H9 (cell line): Measurements from ENCODE around the gene SPOP. TPM values are rescaled to one million over a fixed set of nuclear protein-coding genes. Genes with fewer than 3 reads are reported as not detected.

Source experiments
- DNase-seq: peaks from one replicate; pipeline ENCODE4 v3.0.0-alpha.2; 2017
- H2AFZ ChIP-seq: one replicate; pipeline ENCODE4 v1.6.1; 2013; ENCODE audit warnings: mild to moderate bottlenecking, low read length, control low read depth, moderate library complexity
- H2AK5ac ChIP-seq: 2 replicates; pipeline ENCODE4 v1.6.1; 2013; ENCODE audit warnings: low read length, control low read depth, mixed read lengths; ENCODE audit not compliant: insufficient read length
- H2BK120ac ChIP-seq: one replicate; pipeline ENCODE4 v1.6.1; 2013; ENCODE audit warnings: low read depth, mild to moderate bottlenecking, low read length, control low read depth, inconsistent platforms; ENCODE audit not compliant: poor library complexity, severe bottlenecking
- H2BK12ac ChIP-seq: 2 replicates; pipeline ENCODE4 v1.6.1; 2013; ENCODE audit warnings: low read length, control low read depth, mixed read lengths, low read depth; ENCODE audit not compliant: insufficient read length
- H2BK15ac ChIP-seq: 2 replicates; pipeline ENCODE4 v1.6.1; 2013; ENCODE audit warnings: low read depth, low read length, control low read depth
- H2BK20ac ChIP-seq: one replicate; pipeline ENCODE4 v1.6.1; 2013; ENCODE audit warnings: low read depth, mild to moderate bottlenecking, low read length, control low read depth, inconsistent platforms; ENCODE audit not compliant: poor library complexity, severe bottlenecking
- H2BK5ac ChIP-seq: 2 replicates; pipeline ENCODE4 v1.6.1; 2013; ENCODE audit warnings: low read length, control low read depth, mixed read lengths; ENCODE audit not compliant: insufficient read length
- H3K14ac ChIP-seq: 2 replicates; pipeline ENCODE4 v1.6.1; 2013; ENCODE audit warnings: low read length, control low read depth; ENCODE audit not compliant: insufficient read depth
- H3K18ac ChIP-seq: 2 replicates; pipeline ENCODE4 v1.6.1; 2013; ENCODE audit warnings: low read depth, mild to moderate bottlenecking, mixed read lengths, low read length, control low read depth; ENCODE audit not compliant: insufficient read length
- H3K23ac ChIP-seq: 2 replicates; pipeline ENCODE4 v1.6.1; 2013; ENCODE audit warnings: low read length, control low read depth, mixed read lengths, low read depth; ENCODE audit not compliant: insufficient read length
- H3K23me2 ChIP-seq: 2 replicates; pipeline ENCODE4 v1.6.1; 2013; ENCODE audit warnings: low read depth, mild to moderate bottlenecking, mixed read lengths, low read length, control low read depth; ENCODE audit not compliant: insufficient read length, poor library complexity, severe bottlenecking
- H3K27ac ChIP-seq: 2 replicates; pipeline ENCODE4 v1.5.1; 2013; ENCODE audit warnings: low read length, control low read depth, mixed read lengths, low read depth; ENCODE audit not compliant: insufficient read length
- H3K27me3 ChIP-seq: 2 replicates; pipeline ENCODE4 v1.6.1; 2013; ENCODE audit warnings: low read length, control low read depth, inconsistent platforms; ENCODE audit not compliant: insufficient read depth
- H3K4ac ChIP-seq: 2 replicates; pipeline ENCODE4 v1.6.1; 2013; ENCODE audit warnings: low read depth, mild to moderate bottlenecking, control low read depth, inconsistent platforms, low read length, moderate library complexity
- H3K4me1 ChIP-seq: 2 replicates; pipeline ENCODE4 v1.6.1; 2013; ENCODE audit warnings: low read length, control low read depth, inconsistent platforms; ENCODE audit not compliant: insufficient read depth
- H3K4me2 ChIP-seq: 2 replicates; pipeline ENCODE4 v1.6.1; 2013; ENCODE audit warnings: low read length, control low read depth, mixed read lengths; ENCODE audit not compliant: insufficient read length, insufficient read depth
- H3K56ac ChIP-seq: 2 replicates; pipeline ENCODE4 v1.6.1; 2013; ENCODE audit warnings: low read depth, mild to moderate bottlenecking, mixed read lengths, low read length, control low read depth; ENCODE audit not compliant: insufficient read length
- H3K79me1 ChIP-seq: 2 replicates; pipeline ENCODE4 v1.6.1; 2013; ENCODE audit warnings: low read depth, mild to moderate bottlenecking, moderate library complexity, low read length, control low read depth, inconsistent platforms; ENCODE audit not compliant: insufficient read depth, poor library complexity, severe bottlenecking
- H3K79me2 ChIP-seq: 2 replicates; pipeline ENCODE4 v1.6.1; 2013; ENCODE audit warnings: low read length, control low read depth, inconsistent platforms; ENCODE audit not compliant: insufficient read depth
- H3K9ac ChIP-seq: 2 replicates; pipeline ENCODE4 v1.6.1; 2013; ENCODE audit warnings: low read length, control low read depth, mixed read lengths; ENCODE audit not compliant: insufficient read length; ENCODE audit errors: extremely low read depth
- H3K9me3 ChIP-seq: one replicate; pipeline ENCODE4 v1.6.1; 2013; ENCODE audit warnings: low read depth, low read length, inconsistent platforms; ENCODE audit not compliant: control insufficient read depth
- H3T11ph ChIP-seq: one replicate; pipeline ENCODE4 v1.6.1; 2013; ENCODE audit warnings: mild to moderate bottlenecking, low read length, control low read depth, inconsistent platforms
- H4K20me1 ChIP-seq: one replicate; pipeline ENCODE4 v1.6.1; 2013; ENCODE audit not compliant: control insufficient read depth, insufficient read length, insufficient read depth
- H4K5ac ChIP-seq: 2 replicates; pipeline ENCODE4 v1.6.1; 2013; ENCODE audit warnings: low read depth, mild to moderate bottlenecking, mixed read lengths, low read length, control low read depth; ENCODE audit not compliant: insufficient read length
- H4K8ac ChIP-seq: replicated peaks from 2 replicates; pipeline ENCODE4 v1.6.1; 2013; ENCODE audit warnings: low read length, control low read depth, mixed read lengths, low read depth; ENCODE audit not compliant: insufficient read length
- H4K91ac ChIP-seq: 2 replicates; pipeline ENCODE4 v1.6.1; 2013; ENCODE audit warnings: low read depth, mild to moderate bottlenecking, moderate library complexity, mixed read lengths, low read length, control low read depth; ENCODE audit not compliant: insufficient read length
- H3K27ac Mint-ChIP-seq, 3 experiments: 2 replicates in 2 of 3; 3 replicates in 1 of 3; pipeline ENCODE4 v1.8.0; 2020 to 2021; ENCODE audit warnings: mixed read lengths in 3 of 3, mild to moderate bottlenecking in 1 of 3, moderate library complexity in 1 of 3
- H3K27me3 Mint-ChIP-seq: 2 replicates; pipeline ENCODE4 v1.8.0; 2021; ENCODE audit warnings: low read depth, mild to moderate bottlenecking, moderate library complexity, mixed read lengths
- H3K36me3 Mint-ChIP-seq, 3 experiments: 2 replicates in 2 of 3; 3 replicates in 1 of 3; pipeline ENCODE4 v1.8.0; 2020 to 2021; ENCODE audit warnings: low read depth in 3 of 3, mixed read lengths in 3 of 3; ENCODE audit not compliant: insufficient read depth in 1 of 3
- H3K4me1 Mint-ChIP-seq, 2 experiments: 2 replicates each; pipeline ENCODE4 v1.8.0; 2020; ENCODE audit warnings: mixed read lengths in 2 of 2
- H3K4me3 Mint-ChIP-seq, 2 experiments: 2 replicates in 1 of 2; 3 replicates in 1 of 2; pipeline ENCODE4 v1.8.0; 2020 to 2021; ENCODE audit warnings: mild to moderate bottlenecking in 2 of 2, mixed read lengths in 2 of 2, moderate library complexity in 1 of 2
- H3K9me3 Mint-ChIP-seq, 2 experiments: 2 replicates in 1 of 2; 3 replicates in 1 of 2; pipeline ENCODE4 v1.8.0; 2020; ENCODE audit warnings: mild to moderate bottlenecking in 2 of 2, mixed read lengths in 2 of 2, moderate library complexity in 1 of 2
- WGBS: extraction: QIAGEN DNeasy Blood & Tissue Kit; methylation state at CpG from one replicate; pipeline ENCODE4 v1.1.7; 2013; ENCODE audit warnings: missing lambda C conversion rate, low lambda C conversion rate, mixed read lengths; ENCODE audit not compliant: insufficient read length; ENCODE audit errors: extremely low coverage; 5-methylcytosine and 5-hydroxymethylcytosine counted together
- total RNA-seq: library from RNA; stranded (reverse); gene quantifications from 2 replicates; pipeline ENCODE4 v1.2.1, GENCODE V29; 2021
- TF ChIP-seq, protein P1 (sequence below): fragments of 200-600 bp; sonication (generic); conservative IDR thresholded peaks from 3 replicates; pipeline ENCODE4 v1.8.0; 2021; ENCODE audit warnings: antibody characterized with exemption, mild to moderate bottlenecking

SPOP gene
- total RNA-seq, 1 experiment from 2014 or later = 33.7 TPM

DNA sequence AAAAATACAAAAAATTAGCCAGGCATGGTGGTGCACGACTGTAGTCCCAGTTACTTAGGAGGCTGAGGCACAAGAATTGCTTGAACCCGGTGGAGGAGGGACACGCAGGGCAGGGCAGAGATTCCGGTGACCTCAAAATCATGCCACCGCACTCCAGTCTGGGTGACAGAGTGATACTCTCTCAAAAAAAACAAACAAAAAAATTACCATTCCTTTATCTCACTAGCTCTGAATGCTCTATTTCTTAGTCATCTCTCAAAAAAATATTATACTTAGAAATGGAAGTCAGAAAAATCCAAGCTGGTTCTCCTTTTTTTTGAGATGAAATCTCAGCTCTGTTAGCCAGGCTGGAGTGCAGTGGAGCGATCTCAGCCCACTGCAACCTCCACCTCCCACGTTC, 40.8 kb downstream of the SPOP start:
- no peaks in the 10 kb centered on the region for H3K27me3 ChIP-seq
- no peak overlapping the region for H2BK12ac ChIP-seq
- H3K23ac ChIP-seq = no peak overlapping the region
- no peak overlapping the region for H3K14ac ChIP-seq
- H4K91ac ChIP-seq = no peak overlapping the region
- H3K4ac ChIP-seq = no peak overlapping the region
- H3K36me3 Mint-ChIP-seq = peaks cover 4 to 17% (median 14%) of the 10 kb centered on the region in 3 experiments; a peak in 6 of 7 replicates
- H3T11ph ChIP-seq = no peak overlapping the region
- H2AK5ac ChIP-seq = no peak overlapping the region
- H2BK15ac ChIP-seq = no peak overlapping the region
- no peak overlapping the region for H2BK20ac ChIP-seq
- no peak overlapping the region for H3K27ac Mint-ChIP-seq
- H3K9me3 Mint-ChIP-seq = peaks cover 0 to 6% of the 10 kb centered on the region in 2 experiments; a peak in 1 of 5 replicates
- no CpG with 5 or more reads among the region's 7 CpGs for WGBS
- no peak for DNase-seq
- H2AFZ ChIP-seq = no peak overlapping the region
- H3K9me3 ChIP-seq = no peaks in the 10 kb centered on the region
- no peaks in the 10 kb centered on the region for H3K4me1 ChIP-seq
- H3K27ac ChIP-seq = no peak overlapping the region
- H3K56ac ChIP-seq = no peak overlapping the region
- H3K4me3 Mint-ChIP-seq = no peak overlapping the region
- no peak overlapping the region for H3K4me2 ChIP-seq
- no peak overlapping the region for H4K5ac ChIP-seq
- H3K9ac ChIP-seq = no peak overlapping the region
- no peak overlapping the region for H2BK120ac ChIP-seq
- no peak overlapping the region for H4K8ac ChIP-seq
- TF ChIP-seq, protein P1, sequence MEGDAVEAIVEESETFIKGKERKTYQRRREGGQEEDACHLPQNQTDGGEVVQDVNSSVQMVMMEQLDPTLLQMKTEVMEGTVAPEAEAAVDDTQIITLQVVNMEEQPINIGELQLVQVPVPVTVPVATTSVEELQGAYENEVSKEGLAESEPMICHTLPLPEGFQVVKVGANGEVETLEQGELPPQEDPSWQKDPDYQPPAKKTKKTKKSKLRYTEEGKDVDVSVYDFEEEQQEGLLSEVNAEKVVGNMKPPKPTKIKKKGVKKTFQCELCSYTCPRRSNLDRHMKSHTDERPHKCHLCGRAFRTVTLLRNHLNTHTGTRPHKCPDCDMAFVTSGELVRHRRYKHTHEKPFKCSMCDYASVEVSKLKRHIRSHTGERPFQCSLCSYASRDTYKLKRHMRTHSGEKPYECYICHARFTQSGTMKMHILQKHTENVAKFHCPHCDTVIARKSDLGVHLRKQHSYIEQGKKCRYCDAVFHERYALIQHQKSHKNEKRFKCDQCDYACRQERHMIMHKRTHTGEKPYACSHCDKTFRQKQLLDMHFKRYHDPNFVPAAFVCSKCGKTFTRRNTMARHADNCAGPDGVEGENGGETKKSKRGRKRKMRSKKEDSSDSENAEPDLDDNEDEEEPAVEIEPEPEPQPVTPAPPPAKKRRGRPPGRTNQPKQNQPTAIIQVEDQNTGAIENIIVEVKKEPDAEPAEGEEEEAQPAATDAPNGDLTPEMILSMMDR = no peak
- no peaks in the 10 kb centered on the region for H4K20me1 ChIP-seq
- peaks cover 3% of the 10 kb centered on the region for H3K79me1 ChIP-seq
- no peak overlapping the region for H2BK5ac ChIP-seq
- H3K4me1 Mint-ChIP-seq = peaks cover 27 to 35% of the 10 kb centered on the region in 2 experiments
- H3K18ac ChIP-seq = no peak overlapping the region
- H3K27me3 Mint-ChIP-seq = no peaks in the 10 kb centered on the region
- H3K23me2 ChIP-seq = no peaks in the 10 kb centered on the region
- H3K79me2 ChIP-seq = no peaks in the 10 kb centered on the region
